SK-N-SH (cell line): Measurements from ENCODE around the gene SLC34A3.

Experiments
- CTCF ChIP-seq: fragments of 200-600 bp; sonication (generic); IDR thresholded peaks from 2 replicates; pipeline ENCODE4 v1.6.1; 2017; ENCODE audit warnings: antibody characterized with exemption, mild to moderate bottlenecking, moderate library complexity
- EP300 ChIP-seq, 2 experiments: IDR thresholded peaks; 2 replicates each; pipeline versions ENCODE4 v1.4.0 to v1.6.1; 2012; ENCODE audit warnings: borderline replicate concordance in 1 of 2, low read depth in 1 of 2, low read length in 1 of 2
- FOXJ3 ChIP-seq: sonication (generic); formaldehyde crosslinking; IDR thresholded peaks from 2 replicates; pipeline ENCODE4 v1.5.1; 2020; ENCODE audit warnings: mild to moderate bottlenecking, missing genetic modification reagents
- GABPA ChIP-seq: IDR thresholded peaks from 2 replicates; pipeline ENCODE4 v1.4.0; 2012; ENCODE audit warnings: low read depth, mild to moderate bottlenecking
- JUND ChIP-seq: IDR thresholded peaks from 2 replicates; pipeline ENCODE4 v1.4.0; 2012
- MEF2A ChIP-seq: IDR thresholded peaks from 2 replicates; pipeline ENCODE4 v1.4.0; 2012; ENCODE audit warnings: low read depth, borderline replicate concordance
- MXI1 ChIP-seq: IDR thresholded peaks from 2 replicates; pipeline ENCODE4 v1.6.1; 2012; ENCODE audit warnings: mild to moderate bottlenecking, low read depth, low read length, improper control_type of control experiment
- POLR2AphosphoS5 ChIP-seq: IDR thresholded peaks from 2 replicates; pipeline ENCODE4 v1.6.1; 2012; ENCODE audit warnings: low read depth, low read length
- RCOR1 ChIP-seq: fragments of 150-350 bp; IDR thresholded peaks from 2 replicates; pipeline ENCODE4 v1.6.1; 2017; ENCODE audit warnings: antibody characterized with exemption, low read length
- RXRA ChIP-seq: IDR thresholded peaks from 2 replicates; pipeline ENCODE4 v1.4.0; 2012; ENCODE audit warnings: low read depth, mild to moderate bottlenecking, borderline replicate concordance
- SMC3 ChIP-seq: IDR thresholded peaks from 2 replicates; pipeline ENCODE4 v1.6.1; 2012; ENCODE audit warnings: low read depth, low read length, improper control_type of control experiment
- TAF1 ChIP-seq: IDR thresholded peaks from 2 replicates; pipeline ENCODE4 v1.6.1; 2012; ENCODE audit warnings: low read depth, mild to moderate bottlenecking, low read length, moderate library complexity, borderline replicate concordance

DNA sequence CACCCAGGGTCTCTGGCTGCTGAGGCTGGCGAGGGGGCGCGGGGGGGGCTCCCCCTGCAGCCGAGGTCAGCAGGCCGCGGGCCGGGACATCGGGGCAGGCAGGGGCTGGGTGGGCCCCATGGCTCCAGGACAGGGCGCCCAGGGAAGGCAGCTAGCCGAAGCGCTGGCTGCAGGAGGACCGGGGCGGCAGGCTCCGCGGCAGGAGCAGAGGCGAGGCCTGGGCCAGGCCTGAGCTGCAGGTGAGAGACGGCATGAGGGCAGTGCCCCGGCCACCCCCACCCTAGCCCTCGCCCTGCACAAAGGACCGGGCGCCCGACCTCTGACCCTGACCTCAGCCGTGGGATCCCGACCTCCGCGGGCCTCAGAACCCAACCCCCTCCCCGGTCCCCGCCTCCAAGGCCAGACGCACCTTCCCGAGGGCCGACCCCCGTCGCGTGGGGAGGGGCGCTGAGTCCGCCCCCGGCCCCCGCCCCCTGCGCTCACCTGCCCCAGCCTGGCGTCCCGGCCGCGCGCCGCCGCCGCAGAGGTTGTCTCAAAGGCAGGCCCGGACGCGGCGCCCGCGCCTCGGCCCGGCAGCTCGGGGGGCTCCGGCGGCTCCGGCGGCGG lies 9.1 kb upstream of the SLC34A3 start:
- no peak for TF ChIP-seq CTCF
- TF ChIP-seq RXRA: no peak
- TF ChIP-seq POLR2AphosphoS5: no peak
- no peak for TF ChIP-seq TAF1
- TF ChIP-seq JUND: no peak
- no peak for TF ChIP-seq RCOR1
- no peak for TF ChIP-seq MEF2A
- no peak for TF ChIP-seq SMC3
- no peak for TF ChIP-seq GABPA
- no peak for TF ChIP-seq FOXJ3
- no peak for TF ChIP-seq EP300 (IDR thresholded peaks at IDR 0.05; ENCODE audit: borderline replicate concordance in 1 of 2, low read depth in 1 of 2, low read length in 1 of 2)
- no peak for TF ChIP-seq MXI1
